GM12878 (cell line): Measurements from ENCODE around the gene SNED1. TPM values are rescaled to one million over a fixed set of nuclear protein-coding genes. Genes with fewer than 3 reads are reported as not detected.

Source experiments
- ATAC-seq: fragments of 200-7000 bp; cut with Tn5 transposase; 3 replicates; pipeline ENCODE4 v1.9.1; 2020; ENCODE audit warnings: mild to moderate bottlenecking, moderate library complexity
- BruUV-seq: library from RNA; stranded (reverse); fragments of 400-500 nt; replicated peaks from 2 replicates; lab custom pipeline; 2021; lab: Mats Ljungman, UMichigan
- CTCF ChIA-PET: fragments of 300-600 bp; sonication (Branson Sonifier 250); formaldehyde crosslinking; extraction: SDS; loops from one replicate; lab custom pipeline; 2021; ENCODE audit warnings: inconsistent platforms; lab: Yijun Ruan, JAX
- POLR2A ChIA-PET: fragments of 350-600 bp; formaldehyde crosslinking; extraction: SDS; loops from one replicate; lab custom pipeline; 2021; ENCODE audit warnings: inconsistent platforms; lab: Charles Lee
- RAD21 ChIA-PET: fragments of 300-600 bp; sonication (Branson Sonifier 250); formaldehyde crosslinking; loops from one replicate; lab custom pipeline; 2023; ENCODE audit warnings: antibody characterized with exemption; ENCODE audit not compliant: unreplicated experiment; lab: Charles Lee
- SMC1A ChIA-PET: fragments of 300-600 bp; sonication (Branson Sonifier 250); formaldehyde crosslinking; loops from one replicate; lab custom pipeline; 2023; ENCODE audit not compliant: unreplicated experiment, uncharacterized antibody; lab: Charles Lee
- DNase-seq: peaks from one replicate; pipeline ENCODE4 v3.0.0-alpha.2; 2011; ENCODE audit warnings: low read depth, low spot score
- FAIRE-seq: peaks from 3 replicates; lab custom pipeline; 2011; peaks lifted over from hg19 to GRCh38; lab: Jason Lieb, UNC
- H2AFZ ChIP-seq: 2 replicates; pipeline ENCODE4 v1.6.0; 2011; ENCODE audit warnings: low read depth, low read length, control low read depth; ENCODE audit not compliant: control insufficient read depth
- H3K27ac ChIP-seq: 2 replicates; pipeline ENCODE4 v1.5.1; 2011; ENCODE audit warnings: control low read depth; ENCODE audit not compliant: control insufficient read depth, insufficient read depth
- H3K27me3 ChIP-seq, 2 experiments: replicated peaks in 1 of 2; 2 replicates each; pipeline versions ENCODE4 v1.6.0 to v1.6.1; 2011; ENCODE audit warnings: low read length in 1 of 2; ENCODE audit not compliant: control insufficient read depth in 2 of 2, insufficient read depth in 2 of 2
- H3K36me3 ChIP-seq, 2 experiments: 2 replicates each; pipeline ENCODE4 v1.5.1; 2011; ENCODE audit warnings: low read length in 1 of 2; ENCODE audit not compliant: control insufficient read depth in 2 of 2, insufficient read depth in 2 of 2
- H3K4me1 ChIP-seq: 2 replicates; pipeline ENCODE4 v1.6.1; 2011; ENCODE audit warnings: mild to moderate bottlenecking, low read length, moderate library complexity, mixed read lengths; ENCODE audit not compliant: control insufficient read depth, insufficient read depth
- H3K4me2 ChIP-seq: 2 replicates; pipeline ENCODE4 v1.6.0; 2011; ENCODE audit warnings: control low read depth; ENCODE audit not compliant: control insufficient read depth, insufficient read depth
- H3K4me3 ChIP-seq: fragments of 200-600 bp; sonication (generic); 2 replicates; pipeline ENCODE4 v1.5.1; 2016
- H3K79me2 ChIP-seq: 2 replicates; pipeline ENCODE4 v1.6.0; 2011; ENCODE audit warnings: low read length; ENCODE audit not compliant: control insufficient read depth, insufficient read depth
- H3K9ac ChIP-seq: 2 replicates; pipeline ENCODE4 v1.8.0; 2011; ENCODE audit warnings: low read length, control low read depth, mixed read lengths; ENCODE audit not compliant: control insufficient read depth, insufficient read depth
- H3K9me3 ChIP-seq: replicated peaks from 3 replicates; pipeline ENCODE4 v1.5.1; 2011; ENCODE audit warnings: mild to moderate bottlenecking, low read length; ENCODE audit not compliant: control insufficient read depth, insufficient read depth
- H4K20me1 ChIP-seq: 2 replicates; pipeline ENCODE4 v1.6.0; 2011; ENCODE audit not compliant: control insufficient read depth, insufficient read depth
- CREM ChIP-seq: IDR thresholded peaks from 2 replicates; pipeline ENCODE4 v1.6.1; 2014; ENCODE audit warnings: antibody characterized with exemption, low read depth
- HCFC1 ChIP-seq: fragments of 150-350 bp; IDR thresholded peaks from 2 replicates; pipeline ENCODE4 v1.6.1; 2014; ENCODE audit warnings: low read length
- NFIC ChIP-seq: IDR thresholded peaks from 2 replicates; pipeline ENCODE4 v1.6.1; 2012; ENCODE audit warnings: low read depth, mild to moderate bottlenecking, inconsistent platforms, low read length, moderate library complexity
- NR2C2 ChIP-seq: IDR thresholded peaks from 2 replicates; pipeline ENCODE4 v1.6.1; 2011; ENCODE audit warnings: borderline replicate concordance, low read depth; ENCODE audit not compliant: control insufficient read depth, insufficient read length
- PRDM15 ChIP-seq: fragments of 450-650 bp; formaldehyde crosslinking; IDR thresholded peaks from 2 replicates; pipeline ENCODE4 v1.4.0; 2020; ENCODE audit warnings: mild to moderate bottlenecking, moderate library complexity
- RBBP5 ChIP-seq: fragments of 200-600 bp; sonication (generic); conservative IDR thresholded peaks from 2 replicates; pipeline ENCODE4 v1.6.1; 2016
- SREBF1 ChIP-seq: IDR thresholded peaks from 2 replicates; pipeline ENCODE4 v1.6.1; 2012; ENCODE audit warnings: mild to moderate bottlenecking, low read length
- SREBF2 ChIP-seq: IDR thresholded peaks from 2 replicates; pipeline ENCODE4 v1.6.1; 2012; ENCODE audit warnings: mild to moderate bottlenecking, low read length
- STAT1 ChIP-seq: fragments of 450-650 bp; conservative IDR thresholded peaks from 2 replicates; pipeline ENCODE4 v1.6.1; 2014; ENCODE audit warnings: antibody characterized with exemption, mild to moderate bottlenecking
- WRNIP1 ChIP-seq: IDR thresholded peaks from 2 replicates; pipeline ENCODE4 v1.6.1; 2011; ENCODE audit warnings: low read depth, low read length, improper control_type of control experiment, borderline replicate concordance
- ZBTB33 ChIP-seq: fragments of 450-650 bp; IDR thresholded peaks from 2 replicates; pipeline ENCODE4 v1.6.1; 2017; ENCODE audit warnings: mild to moderate bottlenecking
- ZNF622 ChIP-seq: fragments of 450-650 bp; IDR thresholded peaks from 2 replicates; pipeline ENCODE4 v1.6.1; 2017; ENCODE audit warnings: mild to moderate bottlenecking, inconsistent platforms
- WGBS: methylation state at CpG from one replicate; pipeline ENCODE4 v1.1.6; 2016; ENCODE audit warnings: low lambda C conversion rate; ENCODE audit not compliant: insufficient replicate concordance, insufficient coverage; ENCODE audit errors: missing lambda C conversion rate; 5-methylcytosine and 5-hydroxymethylcytosine counted together
- in situ Hi-C: fragments of 300-500 bp; cut with MboI; formaldehyde crosslinking; loops from 9 replicates; pipeline ENCODE4 v1.14.3; 2018; ENCODE audit warnings: mixed read lengths
- intact Hi-C: fragments of 100-400 bp; cut with micrococcal nuclease; formaldehyde crosslinking; loops from one replicate; pipeline ENCODE4 v1.14.2; 2022; ENCODE audit not compliant: unreplicated experiment
- polyA plus RNA-seq, 11 experiments: library from polyadenylated mRNA; depleted of rRNA in 4 of 11; unstranded in 6 of 11; stranded (reverse) in 5 of 11; fragments of >200 nt; fragmentation: Nextera tagmentation in 4 of 11; fragmentation: Illumina TruSeq in 1 of 11; extraction: Ambion mirVana in 4 of 11; extraction: Trizol in 1 of 11; gene quantifications; 1 replicate in 1 of 11; 2 replicates in 10 of 11; pipeline versions ENCODE4 v1.2.1 to v1.2.3, GENCODE V29; 2011 to 2016; ENCODE audit warnings: inconsistent platforms in 2 of 11, missing spikeins in 2 of 11, low read depth in 1 of 11
- total RNA-seq, 4 experiments: library from RNA; depleted of rRNA in 3 of 4; stranded (reverse); fragments of >200 nt in 3 of 4; fragmentation: Illumina TruSeq in 1 of 4; extraction: Trizol in 1 of 4; gene quantifications; 2 replicates each; pipeline versions ENCODE4 v1.2.1 to v1.2.3, GENCODE V29; 2013 to 2021

Gene SNED1
- total and polyA plus RNA-seq, 10 of the 15 experiments (the other 5 are each of a cell fraction or from before 2014, with no cell fraction given) = 0.05 to 8.4 (median 3.0) TPM

GRCh38 chr2:240959214-240959940, 39.0 kb upstream of the SNED1 start:
- Histone ChIP-seq H2AFZ (no peak overlapping the region), H3K9me3 (no peaks in the 10 kb centered on the region), H3K4me3 (no peak overlapping the region), H3K36me3 (no peaks in the 10 kb centered on the region), H3K27me3 (peaks cover 0 to 1% of the 10 kb centered on the region in 2 experiments; a peak in 2 of 4 replicates), H3K9ac (no peak overlapping the region), H3K79me2 (no peaks in the 10 kb centered on the region), H3K4me2 (no peak overlapping the region), H3K27ac (no peak overlapping the region), H3K4me1 (no peaks in the 10 kb centered on the region), H4K20me1 (no peaks in the 10 kb centered on the region)
- TF ChIP-seq CREM (no peak), STAT1 (no peak), PRDM15 (CRISPR knock-in tag) (no peak), HCFC1 (no peak), RBBP5 (no peak), NFIC (no peak), SREBF2 (no peak), ZNF622 (no peak), WRNIP1 (no peak), NR2C2 (no peak), ZBTB33 (no peak), SREBF1 (no peak)
- DNase-seq (no peak), FAIRE-seq (no peak), ATAC-seq (no peak)
- ChIA-PET CTCF (no interaction called here), RAD21 (no interaction called here), SMC1A (no interaction called here), POLR2A (no interaction called here)
- no TSS peak for BruUV-seq
- intact Hi-C loops (no loop called here), in situ Hi-C loops (no loop called here)
- 39% methylated on average over 14 of the region's 15 CpGs for WGBS
